Nephron (organoid): ENCODE data around the gene MYT1.
A peak's percentile ranks its signal among the peaks of the same experiment; 100 is the strongest.

Source experiments
- H3K27ac Mint-ChIP-seq, 3 experiments: 2 replicates each; pipeline ENCODE4 v1.8.0; 2020; ENCODE audit warnings: mixed read lengths in 3 of 3, mild to moderate bottlenecking in 2 of 3, moderate library complexity in 1 of 3
- H3K27me3 Mint-ChIP-seq: 2 replicates; pipeline ENCODE4 v1.8.0; 2021; ENCODE audit warnings: low read depth, mild to moderate bottlenecking, moderate library complexity, mixed read lengths
- H3K36me3 Mint-ChIP-seq: 2 replicates; pipeline ENCODE4 v1.8.0; 2020; ENCODE audit warnings: low read depth, mixed read lengths
- H3K4me1 Mint-ChIP-seq: 2 replicates; pipeline ENCODE4 v1.8.0; 2020; ENCODE audit warnings: mixed read lengths
- H3K4me3 Mint-ChIP-seq, 3 experiments: 2 replicates each; pipeline ENCODE4 v1.8.0; 2020; ENCODE audit warnings: mild to moderate bottlenecking in 3 of 3, mixed read lengths in 3 of 3, moderate library complexity in 2 of 3
- H3K9me3 Mint-ChIP-seq: 2 replicates; pipeline ENCODE4 v1.8.0; 2020; ENCODE audit warnings: mixed read lengths
- TF ChIP-seq, protein P1 (sequence below), 3 experiments: fragments of 200-600 bp; sonication (generic); IDR thresholded peaks; one replicate each; pipeline ENCODE4 v1.5.0; 2021; ENCODE audit warnings: antibody characterized with exemption in 3 of 3; ENCODE audit not compliant: unreplicated experiment in 3 of 3

MYT1 gene

DNA sequence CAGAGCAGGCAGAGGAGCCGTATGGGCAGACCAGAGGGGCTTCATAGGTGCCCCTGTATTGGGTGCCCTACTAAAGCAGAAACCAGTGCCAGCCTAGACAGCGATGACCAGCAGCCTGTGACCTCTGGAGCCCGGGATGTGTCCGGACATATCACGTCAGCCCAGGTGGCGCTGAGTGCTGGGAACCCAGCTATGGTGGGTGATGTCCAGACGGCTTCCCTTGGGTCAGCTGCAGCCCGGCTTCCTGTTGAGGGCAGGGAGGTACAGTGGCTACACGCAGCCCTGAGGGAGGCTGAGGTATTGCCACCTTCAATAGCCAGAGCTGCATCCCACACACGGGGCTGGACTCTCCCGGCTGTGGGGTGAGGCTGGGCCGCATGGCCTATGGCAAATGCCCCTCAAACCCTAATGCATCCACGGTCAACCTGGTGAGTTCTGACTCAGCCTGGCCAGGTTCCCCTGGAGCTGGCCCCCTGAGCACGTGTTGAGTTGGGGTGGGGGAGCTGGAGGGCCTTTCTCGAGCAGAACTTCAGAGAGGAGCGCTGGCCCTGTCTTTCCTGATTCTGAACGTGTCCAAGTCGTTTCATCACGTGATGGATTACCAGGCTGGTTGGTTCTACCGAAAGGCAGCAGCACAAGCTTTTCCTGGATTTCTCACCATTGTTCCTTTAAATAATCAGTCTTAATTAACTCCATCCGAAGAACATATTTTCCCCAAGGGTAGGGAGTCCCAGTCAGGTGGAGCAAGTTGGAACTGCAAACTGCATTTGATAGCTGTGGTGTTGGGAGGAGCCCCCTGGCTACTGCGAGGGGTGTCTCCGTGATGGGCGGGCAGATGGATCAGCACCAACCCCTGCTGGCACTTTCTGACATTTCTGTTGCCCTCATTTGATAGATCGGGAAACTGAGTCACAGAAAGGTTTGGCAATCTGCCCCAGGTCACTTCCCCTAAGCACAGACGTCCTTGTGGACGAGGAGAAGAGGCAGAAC lies 7.1 kb upstream of the MYT1 start:
- Mint-ChIP-seq H3K27ac (no peak overlapping the region), H3K9me3 (no peaks in the 10 kb centered on the region), H3K36me3 (no peaks in the 10 kb centered on the region), H3K27me3 (peaks cover 50% of the 10 kb centered on the region), H3K4me3 (no peak overlapping the region), H3K4me1 (peaks cover 5% of the 10 kb centered on the region)
- TF ChIP-seq, protein P1, sequence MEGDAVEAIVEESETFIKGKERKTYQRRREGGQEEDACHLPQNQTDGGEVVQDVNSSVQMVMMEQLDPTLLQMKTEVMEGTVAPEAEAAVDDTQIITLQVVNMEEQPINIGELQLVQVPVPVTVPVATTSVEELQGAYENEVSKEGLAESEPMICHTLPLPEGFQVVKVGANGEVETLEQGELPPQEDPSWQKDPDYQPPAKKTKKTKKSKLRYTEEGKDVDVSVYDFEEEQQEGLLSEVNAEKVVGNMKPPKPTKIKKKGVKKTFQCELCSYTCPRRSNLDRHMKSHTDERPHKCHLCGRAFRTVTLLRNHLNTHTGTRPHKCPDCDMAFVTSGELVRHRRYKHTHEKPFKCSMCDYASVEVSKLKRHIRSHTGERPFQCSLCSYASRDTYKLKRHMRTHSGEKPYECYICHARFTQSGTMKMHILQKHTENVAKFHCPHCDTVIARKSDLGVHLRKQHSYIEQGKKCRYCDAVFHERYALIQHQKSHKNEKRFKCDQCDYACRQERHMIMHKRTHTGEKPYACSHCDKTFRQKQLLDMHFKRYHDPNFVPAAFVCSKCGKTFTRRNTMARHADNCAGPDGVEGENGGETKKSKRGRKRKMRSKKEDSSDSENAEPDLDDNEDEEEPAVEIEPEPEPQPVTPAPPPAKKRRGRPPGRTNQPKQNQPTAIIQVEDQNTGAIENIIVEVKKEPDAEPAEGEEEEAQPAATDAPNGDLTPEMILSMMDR (IDR thresholded peaks at IDR 0.05; ENCODE audit: unreplicated experiment in 3 of 3), result no peak

DNA sequence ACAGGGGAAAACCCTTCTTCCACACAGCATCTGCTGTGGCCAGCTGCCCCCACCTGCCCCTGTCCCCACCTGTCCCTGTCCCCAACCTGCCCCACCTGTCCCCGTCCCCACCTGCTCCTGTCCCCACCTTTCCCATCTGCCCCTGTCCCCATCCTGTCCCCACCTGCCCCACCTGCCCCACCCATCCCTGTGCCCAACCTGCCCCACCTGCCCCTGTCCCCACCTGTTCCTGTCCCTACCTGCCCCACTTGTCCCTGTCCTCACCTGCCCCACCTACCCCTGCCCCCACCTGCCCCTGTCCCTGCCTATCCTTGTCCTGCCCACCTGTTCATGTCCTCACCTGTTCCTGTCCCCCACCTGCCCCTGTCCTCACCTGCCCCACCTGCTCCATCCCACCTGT lies 6.4 kb upstream of the MYT1 start:
- H3K9me3 Mint-ChIP-seq, result no peaks in the 10 kb centered on the region
- H3K27me3 Mint-ChIP-seq, result peaks cover 57% of the 10 kb centered on the region
- H3K4me1 Mint-ChIP-seq, result peaks cover 5% of the 10 kb centered on the region
- H3K4me3 Mint-ChIP-seq, result no peak overlapping the region
- H3K27ac Mint-ChIP-seq, result no peak overlapping the region
- no peaks in the 10 kb centered on the region for H3K36me3 Mint-ChIP-seq
- TF ChIP-seq, protein P1 (IDR thresholded peaks at IDR 0.05; ENCODE audit: unreplicated experiment in 3 of 3), result no peak

DNA sequence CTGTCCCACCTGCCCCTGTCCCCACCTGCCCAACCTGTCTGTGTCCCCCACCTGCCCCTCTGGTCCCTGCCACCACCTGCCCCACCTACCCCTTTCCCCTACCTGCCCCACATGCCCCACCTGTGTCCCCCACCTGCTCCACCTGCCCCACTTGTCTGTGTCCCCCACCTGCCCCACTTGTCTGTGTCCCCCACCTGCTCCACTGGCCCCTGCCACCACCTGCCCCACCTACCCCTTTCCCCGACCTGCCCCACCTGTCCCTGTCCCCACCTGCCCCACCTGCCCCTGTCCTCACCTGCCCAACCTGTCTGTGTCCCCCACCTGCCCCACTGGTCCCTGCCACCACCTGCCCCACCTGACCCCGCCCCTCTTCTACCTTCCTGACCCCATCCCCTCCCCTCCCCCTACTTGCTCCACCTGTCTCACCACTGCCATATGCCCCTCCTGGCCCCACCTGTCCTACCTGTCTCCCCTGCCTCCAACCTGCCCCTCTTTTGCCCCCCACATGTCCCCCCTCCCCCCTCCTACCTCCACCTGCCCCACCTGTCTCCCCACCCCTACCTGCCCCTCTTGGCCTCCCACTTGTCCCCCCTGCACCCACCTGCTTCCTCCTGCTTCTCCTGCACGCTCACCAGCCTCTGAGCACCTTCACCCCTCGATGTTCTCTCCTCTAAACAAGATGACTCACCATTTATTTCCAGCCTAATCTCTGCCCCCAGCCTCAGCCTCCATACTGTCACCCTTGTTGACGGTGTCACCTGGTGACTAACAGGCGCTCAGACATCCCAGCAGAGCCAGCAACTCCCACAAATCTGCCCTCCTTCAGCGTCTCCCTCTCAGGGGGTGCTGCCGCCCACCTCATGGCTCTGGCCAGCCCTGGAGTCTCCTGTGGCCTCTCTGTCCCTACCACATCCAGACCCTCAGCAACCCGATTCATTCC lies 5.6 kb upstream of the MYT1 start:
- H3K4me1 Mint-ChIP-seq, result peaks cover 5% of the 10 kb centered on the region
- H3K36me3 Mint-ChIP-seq, result no peaks in the 10 kb centered on the region
- TF ChIP-seq, protein P1 (IDR thresholded peaks at IDR 0.05; ENCODE audit: unreplicated experiment in 3 of 3), result no peak
- no peak overlapping the region for H3K4me3 Mint-ChIP-seq
- H3K27ac Mint-ChIP-seq, result peak overlapping the region in 1 of 3 experiments; percentile 39
- peaks cover 61% of the 10 kb centered on the region for H3K27me3 Mint-ChIP-seq
- no peaks in the 10 kb centered on the region for H3K9me3 Mint-ChIP-seq

DNA sequence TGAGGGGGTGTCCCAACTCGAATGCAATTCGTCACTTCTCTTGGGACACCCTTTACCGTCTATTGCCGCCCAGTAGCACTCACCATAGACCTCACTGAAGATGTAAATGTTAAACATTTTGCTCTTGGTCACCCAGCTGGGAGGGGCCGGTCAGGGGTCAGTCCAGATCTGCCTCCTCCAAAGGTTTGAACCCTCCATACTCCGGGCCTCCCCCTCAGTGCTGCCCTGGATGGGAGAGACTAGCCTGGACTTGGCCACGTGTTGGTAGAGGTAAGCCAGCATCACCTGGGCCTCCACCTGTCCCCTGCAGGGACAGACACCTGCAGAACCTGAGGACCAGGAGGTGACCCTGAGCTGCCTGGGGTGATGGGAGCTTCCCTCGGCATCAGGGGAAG lies 5.0 kb upstream of the MYT1 start:
- H3K27ac Mint-ChIP-seq, result no peak overlapping the region
- no peaks in the 10 kb centered on the region for H3K36me3 Mint-ChIP-seq
- no peak overlapping the region for H3K4me3 Mint-ChIP-seq
- peaks cover 65% of the 10 kb centered on the region for H3K27me3 Mint-ChIP-seq
- no peaks in the 10 kb centered on the region for H3K9me3 Mint-ChIP-seq
- TF ChIP-seq, protein P1 (IDR thresholded peaks at IDR 0.05; ENCODE audit: unreplicated experiment in 3 of 3), result no peak
- H3K4me1 Mint-ChIP-seq, result peaks cover 5% of the 10 kb centered on the region

DNA sequence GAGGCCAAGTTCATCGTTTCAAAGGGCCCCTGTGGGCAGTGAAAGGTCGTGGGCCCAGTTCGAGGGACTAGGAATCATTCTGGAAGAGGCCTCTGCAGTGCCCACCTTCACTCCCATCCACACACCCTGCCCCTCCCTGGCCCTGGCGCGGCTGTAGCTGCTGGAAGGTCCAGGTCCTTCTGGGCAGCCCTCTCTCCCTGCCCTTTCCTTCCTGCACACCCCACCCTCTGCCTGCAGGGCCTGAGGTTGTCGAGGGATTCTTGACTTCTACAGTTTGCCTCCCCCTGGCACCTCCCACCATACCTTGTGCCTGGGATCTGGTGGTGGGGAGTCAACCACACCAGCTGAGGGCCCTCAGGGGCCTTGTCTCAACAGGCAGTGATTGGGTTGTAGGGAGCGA lies 4.5 kb upstream of the MYT1 start:
- Mint-ChIP-seq H3K9me3 (no peaks in the 10 kb centered on the region), H3K4me1 (peaks cover 5% of the 10 kb centered on the region), H3K27ac (no peak overlapping the region), H3K4me3 (no peak overlapping the region), H3K27me3 (peaks cover 69% of the 10 kb centered on the region), H3K36me3 (no peaks in the 10 kb centered on the region)
- TF ChIP-seq, protein P1 (IDR thresholded peaks at IDR 0.05; ENCODE audit: unreplicated experiment in 3 of 3), result no peak
